Measurements from ENCODE around the gene ASXL3.

DNA sequence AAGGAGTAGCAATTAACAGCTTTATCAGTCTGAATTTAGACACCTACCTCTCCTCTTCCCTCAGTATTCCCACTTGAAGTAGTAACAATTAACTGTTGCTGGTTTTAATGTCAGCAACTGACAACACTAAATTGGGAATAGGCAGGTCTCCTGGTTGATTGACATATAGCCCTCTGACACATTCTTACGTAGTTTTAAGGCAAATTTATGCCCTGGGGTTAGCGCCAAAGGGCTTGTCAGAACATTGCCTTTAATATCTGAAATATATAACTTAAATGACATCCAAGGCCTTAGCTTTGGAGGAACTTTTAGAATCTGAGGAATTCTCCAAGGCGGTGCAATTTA is 7.4 kb downstream of the ASXL3 start:
- TF ChIP-seq, protein P1, sequence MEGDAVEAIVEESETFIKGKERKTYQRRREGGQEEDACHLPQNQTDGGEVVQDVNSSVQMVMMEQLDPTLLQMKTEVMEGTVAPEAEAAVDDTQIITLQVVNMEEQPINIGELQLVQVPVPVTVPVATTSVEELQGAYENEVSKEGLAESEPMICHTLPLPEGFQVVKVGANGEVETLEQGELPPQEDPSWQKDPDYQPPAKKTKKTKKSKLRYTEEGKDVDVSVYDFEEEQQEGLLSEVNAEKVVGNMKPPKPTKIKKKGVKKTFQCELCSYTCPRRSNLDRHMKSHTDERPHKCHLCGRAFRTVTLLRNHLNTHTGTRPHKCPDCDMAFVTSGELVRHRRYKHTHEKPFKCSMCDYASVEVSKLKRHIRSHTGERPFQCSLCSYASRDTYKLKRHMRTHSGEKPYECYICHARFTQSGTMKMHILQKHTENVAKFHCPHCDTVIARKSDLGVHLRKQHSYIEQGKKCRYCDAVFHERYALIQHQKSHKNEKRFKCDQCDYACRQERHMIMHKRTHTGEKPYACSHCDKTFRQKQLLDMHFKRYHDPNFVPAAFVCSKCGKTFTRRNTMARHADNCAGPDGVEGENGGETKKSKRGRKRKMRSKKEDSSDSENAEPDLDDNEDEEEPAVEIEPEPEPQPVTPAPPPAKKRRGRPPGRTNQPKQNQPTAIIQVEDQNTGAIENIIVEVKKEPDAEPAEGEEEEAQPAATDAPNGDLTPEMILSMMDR (IDR thresholded peaks at IDR 0.05; ENCODE audit: borderline replicate concordance, extremely low read depth, low read length, poor library complexity, severe bottlenecking), result no peak
- no peak for TF ChIP-seq EZH2 (IDR thresholded peaks at IDR 0.05; ENCODE audit: borderline replicate concordance, low read depth, low read length, severe bottlenecking)
